H4 (cell line): ENCODE results near the gene SCN1A. TPM values are rescaled to one million over a fixed set of nuclear protein-coding genes. Genes with fewer than 3 reads are reported as not detected.
"Not testable (repeated sequence)": the region's sequence is repeated elsewhere in the genome, so short reads cannot be mapped to it uniquely, and the experiment has no call there.

Experiments
- DNase-seq: peaks from one replicate; pipeline ENCODE4 v3.0.0-alpha.2; 2015; ENCODE audit warnings: low spot score
- total RNA-seq: library from RNA; depleted of rRNA; stranded (reverse); fragments of >200 nt; shearing (Covaris generic); gene quantifications from 2 replicates; pipeline ENCODE4 v1.2.3, GENCODE V29; 2014

SCN1A gene
- total RNA-seq, 1 experiment from 2014 or later, result 0.04 TPM

DNA sequence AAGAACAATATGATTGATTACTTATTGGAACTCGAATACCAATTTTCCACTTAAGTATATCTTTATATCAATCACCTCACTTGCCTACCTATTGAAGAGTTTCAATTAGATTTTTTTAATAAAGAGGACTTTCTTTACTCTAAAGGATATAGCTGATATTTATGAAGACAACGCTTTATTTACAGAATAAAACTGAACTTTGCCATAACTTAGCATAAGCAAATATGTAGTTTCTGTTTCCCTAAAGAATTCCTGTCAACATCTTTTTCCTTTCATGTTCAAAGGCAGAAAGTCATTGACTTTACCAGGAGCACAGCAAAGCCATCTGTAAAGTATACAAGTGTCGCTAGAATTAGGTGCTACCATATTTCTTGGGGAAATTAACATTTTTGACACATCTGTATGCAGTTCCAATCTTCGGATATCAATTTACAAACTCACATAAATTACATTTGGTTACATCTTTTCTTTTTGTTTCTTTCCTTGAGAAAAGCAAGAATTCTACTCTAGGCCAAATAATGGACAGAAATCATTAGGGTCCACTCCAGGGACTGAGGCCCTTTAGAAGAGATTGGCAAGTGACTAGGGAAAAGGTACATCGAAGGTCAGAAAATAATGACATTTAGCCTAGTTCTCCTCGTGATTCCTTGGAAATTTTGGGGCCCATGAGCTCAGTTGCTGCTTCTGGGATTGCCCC, 7.5 kb upstream of the SCN1A start:
- no peak for DNase-seq

DNA sequence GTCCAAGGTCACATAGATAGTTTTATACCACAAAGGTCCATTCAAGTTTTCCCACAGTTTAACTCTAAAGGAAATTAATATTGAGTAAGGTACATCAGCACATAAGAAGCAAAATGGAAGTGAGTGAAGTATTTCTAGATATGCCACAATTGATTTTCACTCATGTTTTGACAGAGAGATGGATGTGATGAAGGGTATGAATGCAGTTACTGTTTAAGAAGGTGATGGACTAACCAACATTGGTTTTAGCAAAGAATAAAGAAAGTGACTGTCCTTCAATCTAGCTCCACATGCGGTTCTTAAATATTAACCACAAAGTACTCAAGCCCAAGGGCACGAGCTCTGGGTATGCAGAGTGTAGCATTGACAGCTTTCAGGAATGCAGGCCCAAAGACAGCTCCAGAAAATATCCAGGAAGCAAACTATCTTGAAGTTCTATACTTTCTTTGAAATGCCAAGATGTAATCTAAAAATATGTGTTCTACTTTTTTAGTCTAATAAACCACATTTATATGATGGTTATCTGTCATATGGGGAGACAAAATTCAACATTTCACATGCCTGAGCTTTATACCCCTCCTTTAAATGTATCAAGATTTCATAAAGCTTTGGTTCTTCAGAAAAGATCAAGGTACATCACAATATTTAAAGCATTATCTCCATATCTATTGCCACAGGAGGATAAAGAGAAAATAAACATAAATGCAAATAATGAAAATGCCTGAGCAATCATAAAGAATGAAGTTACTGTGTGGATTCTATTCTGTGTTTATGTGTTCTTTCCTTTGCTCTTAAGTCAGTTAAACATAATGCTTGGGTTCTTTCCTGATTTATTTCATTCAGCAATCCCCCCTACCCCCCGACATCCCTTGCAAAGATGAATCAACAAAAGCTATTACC, 6.7 kb upstream of the SCN1A start:
- DNase-seq, result no peak

DNA sequence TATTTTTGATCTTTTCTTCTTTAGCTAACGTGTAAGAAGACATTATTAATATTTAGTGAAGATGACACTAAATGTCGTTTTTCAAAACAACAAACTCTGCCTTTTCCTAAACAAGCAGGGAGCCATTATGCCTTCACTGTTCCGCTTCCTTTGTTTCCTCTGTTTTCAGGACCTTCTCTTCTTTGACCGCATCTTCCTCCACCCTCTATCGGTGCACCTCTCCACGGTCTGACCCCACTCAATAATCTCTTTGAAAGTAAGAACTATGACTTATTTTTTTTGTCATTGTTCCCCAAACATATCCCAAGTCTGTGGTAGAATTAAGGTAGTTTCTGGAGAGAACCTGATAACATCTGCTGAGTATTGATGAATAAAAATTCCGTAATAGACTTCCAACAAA, 5.8 kb upstream of the SCN1A start:
- no peak for DNase-seq

DNA sequence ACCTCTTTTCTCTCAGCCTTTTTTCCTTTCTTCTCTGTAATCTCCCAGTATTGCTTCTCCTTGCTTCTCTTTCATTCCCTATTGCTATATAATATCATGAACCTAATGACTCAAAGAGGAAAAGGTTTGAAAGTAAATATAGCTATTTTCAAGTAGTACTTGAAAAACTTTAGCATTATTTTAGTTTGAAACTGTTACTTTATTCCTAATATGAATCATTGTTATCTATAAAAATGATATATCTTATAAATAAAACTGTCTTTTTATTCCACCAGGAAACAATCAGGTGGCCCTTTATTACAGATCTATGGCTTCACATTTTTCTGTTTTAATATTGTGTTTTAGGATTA, 311 bp upstream of the SCN1A start:
- no peak for DNase-seq

DNA sequence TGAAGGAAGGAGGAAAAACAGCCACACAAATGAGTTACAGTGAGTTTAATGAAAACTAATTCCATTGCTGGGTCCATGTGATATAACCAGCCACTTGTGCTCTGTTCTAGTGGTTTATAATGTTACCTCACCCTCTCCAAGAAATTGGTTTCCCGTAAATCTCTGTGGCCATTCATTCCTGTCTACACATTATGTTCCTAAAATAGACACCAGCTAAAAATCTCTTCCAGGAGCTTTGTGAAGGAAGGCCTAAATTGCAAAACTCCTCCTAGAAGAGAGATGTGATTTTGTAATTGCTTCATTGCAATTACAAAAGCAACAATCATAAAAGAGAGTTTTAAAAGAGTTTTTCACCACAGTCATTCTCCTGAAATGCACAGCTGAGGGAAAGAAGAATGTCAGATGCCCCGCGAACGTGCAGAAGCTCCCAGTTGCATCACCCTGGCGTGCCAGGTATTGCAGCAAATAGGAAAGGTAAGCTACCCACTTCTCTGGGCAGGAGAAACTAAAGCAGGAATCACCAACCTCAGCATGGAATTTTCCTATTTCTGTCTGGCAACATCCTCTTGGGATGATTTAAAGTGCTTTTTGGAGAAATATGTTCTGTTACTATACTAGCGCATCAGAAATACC, 1.7 kb downstream of the SCN1A start:
- DNase-seq, result peak; percentile 18

DNA sequence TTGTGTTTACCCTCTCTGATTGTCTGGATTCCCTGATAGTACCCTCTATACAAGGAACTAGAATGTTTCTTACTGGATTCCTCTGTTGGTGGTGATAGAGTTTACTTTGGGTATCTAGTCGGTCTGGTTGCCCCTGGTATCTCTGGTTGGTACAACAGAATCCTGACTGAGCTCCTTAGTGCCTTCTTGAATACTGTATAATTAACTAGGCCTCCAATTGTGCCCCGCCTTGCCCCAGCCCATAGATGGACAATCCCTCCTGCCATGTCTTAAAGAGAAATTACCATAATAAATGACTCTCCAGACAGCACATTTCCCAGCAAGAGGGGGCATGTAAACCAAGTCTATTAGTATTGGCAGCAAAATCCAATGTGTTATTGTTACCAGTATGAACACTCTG, 2.3 kb downstream of the SCN1A start:
- DNase-seq, result no peak

DNA sequence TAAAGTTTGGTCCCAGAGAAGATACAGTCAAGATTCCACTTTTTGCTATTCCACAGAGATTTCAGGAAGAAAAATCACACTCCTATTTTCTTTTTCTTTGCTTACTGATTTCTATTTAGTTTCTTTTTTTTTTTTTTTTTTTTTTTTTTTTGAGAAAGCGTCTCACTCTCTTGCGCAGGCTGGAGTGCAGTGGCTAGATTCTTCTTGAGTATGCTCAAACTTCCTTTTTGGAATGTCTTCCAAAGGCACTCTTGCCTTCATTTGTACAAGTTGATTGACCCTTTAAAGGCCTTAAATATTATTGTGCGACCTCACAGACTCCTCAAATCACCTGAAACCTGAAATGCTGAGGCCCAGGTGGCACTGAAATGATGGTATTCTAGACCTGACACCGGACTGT, 9.6 kb downstream of the SCN1A start:
- DNase-seq, result no peak

DNA sequence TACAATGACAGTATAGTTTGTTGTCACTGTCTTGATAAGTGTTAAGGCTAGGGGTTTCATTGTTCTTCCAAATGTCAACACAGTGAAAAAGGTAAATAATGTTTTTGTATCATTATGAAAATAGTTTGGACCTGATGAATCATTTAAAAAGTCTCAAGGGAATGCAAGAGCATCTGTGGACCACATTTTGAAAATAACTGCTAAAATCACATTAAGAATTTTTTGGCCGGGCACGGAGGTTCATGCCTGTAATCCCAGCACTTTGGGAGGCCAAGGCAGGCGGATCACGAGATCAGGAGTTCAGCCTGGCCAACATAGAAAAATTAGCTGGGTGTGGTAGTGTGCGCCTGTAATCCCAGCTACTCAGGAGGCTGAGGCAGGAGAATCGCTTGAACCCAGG, 10.3 kb downstream of the SCN1A start:
- DNase-seq, result no peak

DNA sequence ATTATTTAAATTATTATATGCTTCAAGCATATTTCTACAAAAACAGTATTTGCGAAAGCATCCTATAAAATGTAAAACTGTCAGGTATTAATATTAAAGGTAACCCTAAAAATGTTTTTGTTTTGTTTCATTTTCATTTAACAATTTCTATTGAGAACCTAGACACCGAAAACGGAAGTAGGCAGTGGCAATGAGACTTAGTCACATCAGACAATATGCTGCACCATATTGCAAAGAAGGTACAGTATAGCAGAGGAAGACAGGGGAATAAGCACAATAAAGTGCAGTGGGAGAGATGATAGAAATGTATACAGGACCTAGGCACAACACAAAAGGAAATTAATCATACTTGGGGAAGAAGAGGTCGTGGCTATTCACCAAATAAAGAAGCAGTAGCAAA, 12.2 kb downstream of the SCN1A start:
- no peak for DNase-seq

DNA sequence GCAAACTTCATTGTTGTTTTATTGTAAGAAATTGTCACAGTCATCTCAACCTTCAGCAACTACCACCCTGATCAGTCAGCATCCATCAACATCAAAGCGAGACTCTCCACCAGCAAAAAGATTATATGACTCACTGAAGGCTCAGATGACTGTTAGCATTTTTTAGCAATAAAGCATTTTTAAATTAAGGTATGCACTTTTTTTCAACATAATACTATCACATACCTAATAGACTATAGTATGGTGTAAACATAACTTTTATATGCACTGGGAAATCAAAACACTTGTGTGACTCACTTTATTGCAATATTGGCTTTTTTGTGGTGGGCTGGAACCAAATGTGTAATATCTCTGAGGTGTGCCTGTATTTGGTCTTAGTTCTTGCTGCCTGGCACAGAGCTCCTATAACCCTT, 15.6 kb downstream of the SCN1A start:
- no peak for DNase-seq

DNA sequence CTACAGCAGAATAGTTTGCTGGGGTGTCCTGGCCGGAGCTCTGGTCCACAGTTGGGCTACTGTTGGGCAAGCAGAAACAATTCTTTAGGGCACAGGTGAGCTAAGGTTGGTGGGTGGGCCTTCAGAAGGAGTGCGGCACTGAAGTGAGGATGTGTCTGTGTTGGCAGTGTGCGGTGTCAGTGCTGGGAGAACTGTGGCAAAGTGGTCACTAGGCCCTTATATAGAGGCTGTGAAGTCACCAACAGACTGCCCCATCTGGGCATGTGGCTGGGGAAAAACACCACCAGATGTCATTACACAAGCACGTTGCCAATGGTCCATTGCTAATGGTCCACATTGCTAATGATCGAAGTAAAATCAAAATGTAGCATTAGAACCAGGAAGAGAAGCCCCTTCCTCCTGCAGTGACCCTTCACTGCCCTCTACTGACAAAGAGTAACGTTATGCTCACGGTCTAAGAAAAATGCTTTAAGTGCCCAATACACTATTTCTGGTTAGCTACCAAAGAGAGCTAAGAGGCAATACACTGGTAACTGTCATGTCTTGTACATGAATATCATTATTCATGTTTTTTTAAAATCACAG, 21.3 kb downstream of the SCN1A start:
- DNase-seq, result peak; percentile 33

DNA sequence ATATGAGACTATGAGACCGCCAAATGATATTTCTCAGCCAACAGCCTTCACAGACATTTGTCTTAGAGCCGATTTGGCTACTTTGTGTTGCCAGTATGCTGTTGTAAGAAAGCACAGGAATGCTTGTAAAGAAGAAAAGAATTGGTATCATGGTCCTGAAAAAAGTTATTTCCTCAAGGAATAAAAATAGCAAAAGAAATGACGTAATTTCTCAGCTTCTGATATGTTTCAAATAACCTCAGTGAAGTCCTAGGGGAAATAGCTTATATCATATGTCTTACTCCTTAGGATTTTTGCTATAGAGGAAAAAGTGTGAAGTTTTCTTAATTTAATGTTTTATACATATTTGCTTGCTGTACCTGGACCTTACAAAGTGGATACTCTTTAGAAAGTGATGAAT, 23.0 kb downstream of the SCN1A start:
- DNase-seq, result no peak

DNA sequence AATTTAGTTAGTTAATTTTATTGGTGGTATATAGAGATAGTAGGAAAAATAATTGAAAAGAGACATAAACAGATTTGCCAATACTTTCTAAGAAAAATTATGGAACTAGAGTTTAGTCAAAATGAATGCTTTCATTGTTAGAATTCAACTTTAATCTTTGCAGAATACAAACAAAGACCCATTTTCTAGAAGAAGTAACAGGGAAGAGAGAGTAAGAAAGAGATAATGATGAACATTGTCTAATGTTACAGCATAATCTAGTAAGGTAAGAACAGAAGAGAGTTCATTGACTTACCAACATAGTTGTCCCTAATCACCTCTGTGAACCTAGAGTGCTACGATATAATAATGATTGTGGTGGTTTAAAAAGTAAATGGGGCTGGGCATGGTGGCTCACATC, 23.7 kb downstream of the SCN1A start:
- no peak for DNase-seq

DNA sequence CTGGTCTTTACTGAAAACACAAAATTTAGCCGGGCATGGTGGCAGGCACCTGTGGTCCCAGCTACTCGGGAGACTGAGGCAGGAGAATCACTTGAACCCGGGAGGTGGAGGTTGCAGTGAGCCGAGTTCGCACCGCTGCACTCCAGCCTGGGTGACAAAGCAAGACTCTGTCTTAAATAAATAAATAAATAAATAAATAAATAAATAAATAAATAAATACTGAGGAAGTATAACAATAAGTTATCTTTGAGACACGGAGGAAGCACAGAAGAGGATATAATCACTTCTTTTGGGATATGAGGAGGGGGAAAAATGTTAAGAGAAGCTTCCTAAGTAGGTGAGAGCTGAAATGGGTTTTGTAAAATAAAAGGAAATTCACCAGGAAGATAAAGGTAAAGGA, 24.5 kb downstream of the SCN1A start:
- DNase-seq, result not testable (repeated sequence)

DNA sequence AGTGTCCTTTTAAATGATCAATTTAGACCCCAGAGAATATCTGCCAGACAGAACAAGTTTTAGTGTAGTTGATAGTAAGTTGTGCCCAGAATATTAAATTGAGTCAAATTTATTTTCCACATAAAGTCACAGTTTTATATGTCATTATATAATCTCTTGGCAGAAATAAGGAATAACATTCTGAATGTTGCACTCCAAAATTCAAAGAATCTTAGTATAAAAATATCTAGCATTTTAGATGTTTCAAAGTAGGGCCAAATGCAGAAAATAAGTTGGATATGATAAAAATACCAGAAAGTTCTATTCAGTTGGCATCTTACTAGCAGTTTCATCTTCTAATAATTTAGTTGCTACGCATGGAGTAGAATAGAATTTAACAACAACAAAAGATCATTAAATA, 33.5 kb downstream of the SCN1A start:
- no peak for DNase-seq

DNA sequence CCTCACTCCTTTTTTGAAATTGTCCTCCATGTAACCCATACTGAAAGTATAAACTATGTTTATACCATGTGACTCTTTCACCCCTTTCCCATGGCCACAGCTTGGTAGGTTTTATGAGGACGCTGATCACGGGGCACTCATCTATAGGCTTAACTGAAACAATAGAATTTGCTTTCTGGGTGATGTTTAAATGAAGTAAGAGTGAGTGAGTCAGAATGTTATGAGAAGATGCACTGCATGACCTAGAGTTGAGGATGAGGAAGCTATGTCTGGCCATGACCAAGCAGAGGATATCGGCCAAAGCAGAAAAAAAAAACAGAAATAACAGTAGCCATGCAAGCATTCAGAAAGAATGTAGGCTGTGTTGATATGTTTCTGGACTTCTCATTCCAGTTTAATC, 34.9 kb downstream of the SCN1A start:
- DNase-seq, result peak; percentile 16

DNA sequence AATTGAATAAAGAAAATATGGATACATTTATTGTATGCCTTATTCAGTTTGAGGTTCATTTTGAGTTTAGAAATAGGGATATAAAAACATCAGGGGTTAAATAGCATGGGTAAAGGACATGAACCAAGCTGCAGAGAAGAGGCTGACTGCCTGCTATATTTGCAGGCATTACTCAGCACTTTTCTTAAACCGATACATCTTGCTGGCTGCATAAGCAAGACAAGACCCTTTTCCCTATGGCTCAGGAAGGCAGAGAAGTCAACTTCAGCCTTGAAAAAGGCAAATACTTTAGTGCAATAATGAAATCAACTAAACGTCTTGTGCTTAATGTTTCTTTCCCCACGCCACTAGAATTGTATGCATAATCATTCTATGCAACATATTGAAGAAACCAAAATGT, 36.4 kb downstream of the SCN1A start:
- no peak for DNase-seq

DNA sequence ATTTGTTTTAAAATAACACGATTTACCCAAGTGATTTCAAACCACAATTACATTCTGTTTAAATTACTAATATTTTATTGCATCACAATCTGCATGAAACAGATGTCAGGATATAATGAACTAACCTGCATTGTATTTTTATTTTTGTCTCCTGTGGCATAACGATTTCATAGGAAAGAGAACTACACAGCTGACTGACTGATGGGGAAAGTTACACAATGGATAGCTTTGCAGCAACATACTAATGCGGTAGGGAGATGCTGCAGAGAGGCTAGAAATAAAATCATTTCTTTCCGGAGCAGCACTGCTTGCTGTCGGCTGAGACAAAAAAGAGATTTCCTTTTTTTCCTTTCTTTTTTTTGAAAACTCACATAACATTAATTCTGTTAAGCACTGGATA, 36.9 kb downstream of the SCN1A start:
- no peak for DNase-seq

DNA sequence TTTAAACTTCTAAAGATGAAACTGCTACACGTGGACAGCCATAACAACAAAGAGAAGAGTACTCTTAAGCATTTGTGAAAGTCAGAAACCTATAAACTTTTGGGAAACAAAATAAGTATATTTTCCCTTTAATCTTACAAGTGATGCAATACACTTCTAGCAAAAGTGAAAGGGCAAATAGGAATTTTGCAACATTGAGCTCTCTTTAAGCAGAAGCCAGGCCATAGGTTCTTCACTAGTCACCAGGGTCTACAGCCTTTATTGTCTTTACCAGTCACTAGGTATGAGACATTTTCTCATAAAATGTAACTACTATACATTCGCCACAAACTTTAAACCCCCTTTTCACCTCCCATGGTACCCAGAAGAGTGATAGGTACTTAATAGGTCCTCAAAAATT, 37.5 kb downstream of the SCN1A start:
- DNase-seq, result no peak

DNA sequence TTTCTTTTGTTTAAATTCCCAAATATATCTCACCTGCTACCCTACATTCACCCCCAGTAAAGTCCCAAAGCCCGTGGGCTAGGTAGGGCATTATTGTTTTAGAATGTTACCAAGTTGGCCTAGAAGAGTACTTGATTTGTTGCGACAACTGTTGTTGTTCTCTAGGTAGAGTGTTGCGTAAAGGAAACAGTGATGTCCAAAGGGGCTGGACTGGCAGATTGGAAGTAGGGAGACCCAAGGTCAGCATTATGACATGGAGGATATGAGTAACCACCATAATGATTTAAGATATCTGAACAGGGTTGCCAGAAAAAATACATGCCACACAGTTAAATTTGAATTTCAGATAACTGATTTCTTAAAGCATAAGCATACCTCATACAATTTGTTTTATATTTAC, 39.2 kb downstream of the SCN1A start:
- no peak for DNase-seq

DNA sequence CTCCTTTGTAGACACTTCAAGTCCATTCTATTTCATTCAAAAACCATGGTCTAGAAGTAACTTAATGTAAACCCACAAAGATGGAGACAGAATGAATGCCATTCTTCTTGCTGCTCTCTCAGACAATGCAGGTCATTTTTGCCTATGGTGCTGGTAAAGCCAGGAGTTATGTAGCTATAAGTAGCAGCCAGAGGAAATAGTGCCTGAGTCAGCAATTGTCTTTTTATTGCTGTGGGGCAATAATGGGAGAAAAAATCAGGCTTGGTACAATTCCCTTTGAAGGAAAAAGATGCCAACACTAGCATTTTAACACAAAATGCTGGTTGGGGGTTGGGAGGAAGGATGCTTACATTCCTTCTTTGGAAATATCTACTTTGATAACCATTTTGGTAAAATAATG, 43.5 kb downstream of the SCN1A start:
- no peak for DNase-seq

DNA sequence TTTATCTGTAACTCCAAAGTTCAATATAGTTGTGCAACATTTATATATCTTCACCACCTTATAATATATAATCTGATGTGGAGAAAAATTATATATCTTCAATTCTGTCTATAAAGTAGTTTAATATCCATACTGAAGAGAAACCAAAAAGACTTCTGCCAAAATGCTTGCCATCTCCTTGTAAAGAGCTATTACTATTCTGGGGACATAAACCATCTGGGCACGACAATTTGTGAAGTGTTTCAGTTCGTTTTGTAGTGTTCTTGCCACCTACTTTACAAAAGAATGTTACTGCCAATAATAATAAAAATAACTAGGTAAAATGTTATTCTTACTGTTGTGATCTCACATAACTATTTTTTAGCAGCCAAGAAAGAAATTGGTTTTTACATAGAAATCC, 45.1 kb downstream of the SCN1A start:
- no peak for DNase-seq

DNA sequence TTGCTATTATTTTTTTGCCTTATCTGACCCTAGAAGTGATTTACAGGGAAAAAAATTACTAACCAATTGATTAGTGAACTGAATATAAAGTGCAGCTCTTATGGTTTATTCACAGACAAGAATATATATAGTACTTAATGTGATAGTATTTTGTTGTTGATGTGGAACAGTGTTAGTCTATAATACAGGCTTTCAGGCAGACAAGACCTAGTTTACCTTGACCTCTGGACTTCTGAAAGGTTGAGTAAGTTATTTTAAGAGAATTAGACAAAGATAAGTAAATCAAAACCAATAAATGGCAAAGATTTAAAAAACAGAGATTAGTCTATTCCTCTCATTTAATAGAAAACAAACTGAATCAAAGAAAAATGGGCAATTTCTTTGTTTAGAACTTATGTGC, 46.0 kb downstream of the SCN1A start:
- no peak for DNase-seq
